Liver (tissue), 3 donors: ENCODE data around the gene TPK1.

Source experiments
- CTCF ChIP-seq: fragments of 150-350 bp; IDR thresholded peaks from 2 replicates; pipeline ENCODE4 v1.5.1; 2017; ENCODE audit warnings: improper control_type of control experiment, low read depth, low read length; ENCODE audit not compliant: missing input control
- EGR1 ChIP-seq, 2 donors: IDR thresholded peaks; 2 replicates each; pipeline ENCODE4 v1.6.1; 2016 to 2018; ENCODE audit warnings: antibody characterized with exemption in 2 of 2, low read depth in 2 of 2
- JUND ChIP-seq, 2 donors: IDR thresholded peaks; 2 replicates each; pipeline ENCODE4 v1.6.1; 2016; ENCODE audit warnings: antibody characterized with exemption in 2 of 2
- NR2F2 ChIP-seq: IDR thresholded peaks from 2 replicates; pipeline ENCODE4 v1.6.1; 2016; ENCODE audit warnings: antibody characterized with exemption
- RAD21 ChIP-seq, 2 donors: IDR thresholded peaks; 2 replicates each; pipeline ENCODE4 v1.6.1; 2016; ENCODE audit warnings: antibody characterized with exemption in 2 of 2, mild to moderate bottlenecking in 2 of 2
- REST ChIP-seq: IDR thresholded peaks from 2 replicates; pipeline ENCODE4 v1.6.1; 2016; ENCODE audit warnings: antibody characterized with exemption, mild to moderate bottlenecking
- TAF1 ChIP-seq: conservative IDR thresholded peaks from 2 replicates; pipeline ENCODE4 v1.6.1; 2016; ENCODE audit warnings: antibody characterized with exemption, mild to moderate bottlenecking
- donor health status: healthy.
- donor health status: healthy.

DNA sequence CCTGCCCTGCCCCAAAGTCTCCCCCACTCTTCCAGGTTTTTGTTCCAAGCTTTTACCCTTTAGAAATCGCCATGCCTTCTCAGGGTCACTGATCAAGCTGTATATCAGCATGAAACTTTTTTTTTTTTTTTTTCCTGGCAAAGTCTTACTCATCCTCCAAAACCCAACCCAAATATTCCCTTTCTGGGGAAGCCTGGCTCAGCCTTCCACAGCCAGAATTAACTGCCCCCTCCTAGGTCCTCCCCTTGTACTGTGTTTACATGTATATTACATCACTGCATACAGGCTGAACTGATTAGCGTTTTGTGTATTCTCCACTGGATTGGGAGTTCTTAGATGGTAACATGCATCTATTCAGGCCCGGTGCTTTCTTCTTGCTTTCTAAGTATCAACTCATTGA is 427.7 kb downstream of the TPK1 start:
- TF ChIP-seq CTCF (no peak), JUND (IDR thresholded peaks at IDR 0.05) (no peak), REST (no peak), RAD21 (IDR thresholded peaks at IDR 0.05) (no peak), NR2F2 (no peak), EGR1 (IDR thresholded peaks at IDR 0.05; ENCODE audit: low read depth in 2 of 2) (no peak), TAF1 (no peak)
